ENCODE data around the gene C17orf58. TPM values are rescaled to one million over a fixed set of nuclear protein-coding genes. Genes with fewer than 3 reads are reported as not detected.

Gene C17orf58
- total and polyA plus RNA-seq, 9 of the 15 experiments (the other 6 are each of a cell fraction or from before 2014, with no cell fraction given) = 8.6 to 37.4 (median 27.6) TPM

DNA sequence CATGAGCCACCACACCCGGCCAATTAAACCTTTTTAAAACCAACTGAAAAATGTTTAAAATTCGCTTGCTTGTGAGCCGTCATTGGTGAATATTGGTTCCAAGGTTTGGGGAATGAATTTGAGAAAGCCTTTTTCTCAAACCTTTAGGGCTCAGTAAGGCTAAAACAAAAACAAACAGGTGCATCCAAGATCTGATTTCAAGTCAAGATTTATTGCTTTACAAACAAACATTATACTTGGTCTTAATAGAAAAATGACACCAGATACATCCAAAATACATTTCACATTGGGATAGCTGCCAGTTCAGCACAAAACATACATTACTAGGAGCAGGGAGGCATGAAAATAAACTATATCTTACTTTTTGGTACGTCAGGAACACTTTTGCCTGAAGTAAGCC lies 5.4 kb downstream of the C17orf58 start:
- peaks cover 5% of the 10 kb centered on the region; the same call in 1 of the 3 replicates for H3K36me3 ChIP-seq (ENCODE audit: control insufficient read depth, insufficient read depth, low read length)
- H3K79me2 ChIP-seq (ENCODE audit: control insufficient read depth, insufficient read depth, low read length) = peaks cover 21% of the 10 kb centered on the region
- POLR2A ChIA-PET = no interaction called here
- H3K9me1 ChIP-seq (ENCODE audit: control insufficient read depth, insufficient read depth, low read length) = no peaks in the 10 kb centered on the region
- 94% methylated on average over 4 of the region's 4 CpGs for WGBS (ENCODE audit: insufficient coverage, low coverage, missing lambda C conversion rate)
- DNase-seq (ENCODE audit: extremely low read depth in 1 of 4, low spot score in 3 of 4) (no peak), ATAC-seq (no peak), FAIRE-seq (no peak)
- H3K4me3 ChIP-seq = no peak overlapping the region
- no peaks in the 10 kb centered on the region for H3K27me3 ChIP-seq (ENCODE audit: control insufficient read depth in 2 of 2, insufficient read depth in 2 of 2, low read length in 2 of 2)
- CTCF ChIA-PET (ENCODE audit: low intra/inter-chr PET ratio) = no interaction called here
- H2AFZ ChIP-seq (ENCODE audit: low read depth, low read length) = no peak overlapping the region
- peaks cover 20 to 24% of the 10 kb centered on the region in 2 experiments for H3K4me1 ChIP-seq (replicated peaks in 1 of 2; ENCODE audit: control insufficient read depth in 2 of 2, insufficient read depth in 2 of 2, low read length in 2 of 2)
- H3K9ac ChIP-seq (ENCODE audit: insufficient read depth in 1 of 2, low read depth in 2 of 2, low read length in 2 of 2) = no peak overlapping the region
- in situ Hi-C loops (cut with MboI) (no loop called here), intact Hi-C loops (cut with micrococcal nuclease) (no loop called here)
- H4K20me1 ChIP-seq (replicated peaks; ENCODE audit: control insufficient read depth, insufficient read depth, low read length) = no peaks in the 10 kb centered on the region
- BruUV-seq (replicated peaks) = no TSS peak
- TF ChIP-seq NR2F6 (CRISPR knock-in tag; IDR thresholded peaks at IDR 0.05) (no peak), GATAD2B (IDR thresholded peaks at IDR 0.05; ENCODE audit: borderline replicate concordance) (no peak), TBP (optimal IDR thresholded peaks at IDR 0.05; ENCODE audit: low read depth, low read length) (no peak), ZNF24 (IDR thresholded peaks at IDR 0.05) (no peak), ZNF197 (CRISPR knock-in tag; IDR thresholded peaks at IDR 0.05; ENCODE audit: low read depth) (no peak), NRF1 (conservative IDR thresholded peaks at IDR 0.05 in 1 of 2, IDR thresholded peaks at IDR 0.05 in 1 of 2) (no peak), FIP1L1 (IDR thresholded peaks at IDR 0.05; ENCODE audit: low read depth, low read length, poor library complexity, severe bottlenecking) (no peak), RFX1 (IDR thresholded peaks at IDR 0.05) (no peak), TCF7 (IDR thresholded peaks at IDR 0.05; ENCODE audit: borderline replicate concordance) (no peak)
- TF ChIP-seq, protein P1, sequence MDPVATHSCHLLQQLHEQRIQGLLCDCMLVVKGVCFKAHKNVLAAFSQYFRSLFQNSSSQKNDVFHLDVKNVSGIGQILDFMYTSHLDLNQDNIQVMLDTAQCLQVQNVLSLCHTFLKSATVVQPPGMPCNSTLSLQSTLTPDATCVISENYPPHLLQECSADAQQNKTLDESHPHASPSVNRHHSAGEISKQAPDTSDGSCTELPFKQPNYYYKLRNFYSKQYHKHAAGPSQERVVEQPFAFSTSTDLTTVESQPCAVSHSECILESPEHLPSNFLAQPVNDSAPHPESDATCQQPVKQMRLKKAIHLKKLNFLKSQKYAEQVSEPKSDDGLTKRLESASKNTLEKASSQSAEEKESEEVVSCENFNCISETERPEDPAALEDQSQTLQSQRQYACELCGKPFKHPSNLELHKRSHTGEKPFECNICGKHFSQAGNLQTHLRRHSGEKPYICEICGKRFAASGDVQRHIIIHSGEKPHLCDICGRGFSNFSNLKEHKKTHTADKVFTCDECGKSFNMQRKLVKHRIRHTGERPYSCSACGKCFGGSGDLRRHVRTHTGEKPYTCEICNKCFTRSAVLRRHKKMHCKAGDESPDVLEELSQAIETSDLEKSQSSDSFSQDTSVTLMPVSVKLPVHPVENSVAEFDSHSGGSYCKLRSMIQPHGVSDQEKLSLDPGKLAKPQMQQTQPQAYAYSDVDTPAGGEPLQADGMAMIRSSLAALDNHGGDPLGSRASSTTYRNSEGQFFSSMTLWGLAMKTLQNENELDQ (CRISPR knock-in tag; IDR thresholded peaks at IDR 0.05; ENCODE audit: borderline replicate concordance) = no peak
- TF ChIP-seq, protein P2, sequence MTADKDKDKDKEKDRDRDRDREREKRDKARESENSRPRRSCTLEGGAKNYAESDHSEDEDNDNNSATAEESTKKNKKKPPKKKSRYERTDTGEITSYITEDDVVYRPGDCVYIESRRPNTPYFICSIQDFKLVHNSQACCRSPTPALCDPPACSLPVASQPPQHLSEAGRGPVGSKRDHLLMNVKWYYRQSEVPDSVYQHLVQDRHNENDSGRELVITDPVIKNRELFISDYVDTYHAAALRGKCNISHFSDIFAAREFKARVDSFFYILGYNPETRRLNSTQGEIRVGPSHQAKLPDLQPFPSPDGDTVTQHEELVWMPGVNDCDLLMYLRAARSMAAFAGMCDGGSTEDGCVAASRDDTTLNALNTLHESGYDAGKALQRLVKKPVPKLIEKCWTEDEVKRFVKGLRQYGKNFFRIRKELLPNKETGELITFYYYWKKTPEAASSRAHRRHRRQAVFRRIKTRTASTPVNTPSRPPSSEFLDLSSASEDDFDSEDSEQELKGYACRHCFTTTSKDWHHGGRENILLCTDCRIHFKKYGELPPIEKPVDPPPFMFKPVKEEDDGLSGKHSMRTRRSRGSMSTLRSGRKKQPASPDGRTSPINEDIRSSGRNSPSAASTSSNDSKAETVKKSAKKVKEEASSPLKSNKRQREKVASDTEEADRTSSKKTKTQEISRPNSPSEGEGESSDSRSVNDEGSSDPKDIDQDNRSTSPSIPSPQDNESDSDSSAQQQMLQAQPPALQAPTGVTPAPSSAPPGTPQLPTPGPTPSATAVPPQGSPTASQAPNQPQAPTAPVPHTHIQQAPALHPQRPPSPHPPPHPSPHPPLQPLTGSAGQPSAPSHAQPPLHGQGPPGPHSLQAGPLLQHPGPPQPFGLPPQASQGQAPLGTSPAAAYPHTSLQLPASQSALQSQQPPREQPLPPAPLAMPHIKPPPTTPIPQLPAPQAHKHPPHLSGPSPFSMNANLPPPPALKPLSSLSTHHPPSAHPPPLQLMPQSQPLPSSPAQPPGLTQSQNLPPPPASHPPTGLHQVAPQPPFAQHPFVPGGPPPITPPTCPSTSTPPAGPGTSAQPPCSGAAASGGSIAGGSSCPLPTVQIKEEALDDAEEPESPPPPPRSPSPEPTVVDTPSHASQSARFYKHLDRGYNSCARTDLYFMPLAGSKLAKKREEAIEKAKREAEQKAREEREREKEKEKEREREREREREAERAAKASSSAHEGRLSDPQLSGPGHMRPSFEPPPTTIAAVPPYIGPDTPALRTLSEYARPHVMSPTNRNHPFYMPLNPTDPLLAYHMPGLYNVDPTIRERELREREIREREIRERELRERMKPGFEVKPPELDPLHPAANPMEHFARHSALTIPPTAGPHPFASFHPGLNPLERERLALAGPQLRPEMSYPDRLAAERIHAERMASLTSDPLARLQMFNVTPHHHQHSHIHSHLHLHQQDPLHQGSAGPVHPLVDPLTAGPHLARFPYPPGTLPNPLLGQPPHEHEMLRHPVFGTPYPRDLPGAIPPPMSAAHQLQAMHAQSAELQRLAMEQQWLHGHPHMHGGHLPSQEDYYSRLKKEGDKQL (CRISPR knock-in tag; IDR thresholded peaks at IDR 0.05; ENCODE audit: borderline replicate concordance) = no peak
- TF ChIP-seq, protein P3, sequence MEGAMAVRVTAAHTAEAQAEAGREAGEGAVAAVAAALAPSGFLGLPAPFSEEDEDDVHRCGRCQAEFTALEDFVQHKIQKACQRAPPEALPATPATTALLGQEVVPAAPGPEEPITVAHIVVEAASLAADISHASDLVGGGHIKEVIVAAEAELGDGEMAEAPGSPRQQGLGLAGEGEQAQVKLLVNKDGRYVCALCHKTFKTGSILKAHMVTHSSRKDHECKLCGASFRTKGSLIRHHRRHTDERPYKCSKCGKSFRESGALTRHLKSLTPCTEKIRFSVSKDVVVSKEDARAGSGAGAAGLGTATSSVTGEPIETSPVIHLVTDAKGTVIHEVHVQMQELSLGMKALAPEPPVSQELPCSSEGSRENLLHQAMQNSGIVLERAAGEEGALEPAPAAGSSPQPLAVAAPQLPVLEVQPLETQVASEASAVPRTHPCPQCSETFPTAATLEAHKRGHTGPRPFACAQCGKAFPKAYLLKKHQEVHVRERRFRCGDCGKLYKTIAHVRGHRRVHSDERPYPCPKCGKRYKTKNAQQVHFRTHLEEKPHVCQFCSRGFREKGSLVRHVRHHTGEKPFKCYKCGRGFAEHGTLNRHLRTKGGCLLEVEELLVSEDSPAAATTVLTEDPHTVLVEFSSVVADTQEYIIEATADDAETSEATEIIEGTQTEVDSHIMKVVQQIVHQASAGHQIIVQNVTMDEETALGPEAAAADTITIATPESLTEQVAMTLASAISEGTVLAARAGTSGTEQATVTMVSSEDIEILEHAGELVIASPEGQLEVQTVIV (CRISPR knock-in tag; IDR thresholded peaks at IDR 0.05; ENCODE audit: borderline replicate concordance) = no peak
- H3K4me2 ChIP-seq (ENCODE audit: insufficient read depth, low read length) = no peak overlapping the region
- H3K27ac ChIP-seq (ENCODE audit: extremely low read depth, low read depth, low read length) = no peak overlapping the region
- H3K9me3 ChIP-seq (replicated peaks; ENCODE audit: control insufficient read depth, insufficient read depth, low read depth, low read length) = no peaks in the 10 kb centered on the region
